ENCODE results near the gene RNF186. TPM values are rescaled to one million over a fixed set of nuclear protein-coding genes. Genes with fewer than 3 reads are reported as not detected.
"Not testable (repeated sequence)": the region's sequence is repeated elsewhere in the genome, so short reads cannot be mapped to it uniquely, and the experiment has no call there.

The RNF186 gene
- total RNA-seq, 1 donor from 2014 or later = 1.3 TPM

DNA sequence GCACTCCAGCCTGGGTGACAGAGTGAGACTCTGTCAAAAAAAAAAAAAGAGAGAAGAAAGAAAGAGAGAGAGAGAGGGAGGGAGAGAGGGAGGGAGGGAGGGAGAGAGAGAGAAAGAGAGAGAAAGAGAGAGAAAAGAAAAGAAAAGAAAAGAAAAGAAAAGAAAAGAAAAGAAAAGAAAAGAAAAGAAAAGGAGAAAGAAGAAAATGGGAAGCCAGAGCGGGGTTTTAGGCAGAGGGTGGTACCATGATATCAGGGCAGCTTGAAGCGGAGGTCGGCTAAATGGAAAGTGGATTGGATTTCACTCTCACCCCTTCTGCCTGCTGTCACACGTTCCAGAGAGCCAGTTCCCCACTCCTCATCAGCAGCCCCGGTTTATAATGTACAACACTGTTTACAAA, 17.3 kb downstream of the RNF186 start:
- Mint-ChIP-seq H3K4me3 (peak overlapping the region; percentile 69), H3K36me3 (no peaks in the 10 kb centered on the region), H3K4me1 (ENCODE audit: unreplicated experiment) (peaks cover 26% of the 10 kb centered on the region), H3K27me3 (peaks cover 12% of the 10 kb centered on the region), H3K27ac (peak overlapping the region; percentile 41), H3K9me3 (no peaks in the 10 kb centered on the region)
- TF ChIP-seq, protein P1, sequence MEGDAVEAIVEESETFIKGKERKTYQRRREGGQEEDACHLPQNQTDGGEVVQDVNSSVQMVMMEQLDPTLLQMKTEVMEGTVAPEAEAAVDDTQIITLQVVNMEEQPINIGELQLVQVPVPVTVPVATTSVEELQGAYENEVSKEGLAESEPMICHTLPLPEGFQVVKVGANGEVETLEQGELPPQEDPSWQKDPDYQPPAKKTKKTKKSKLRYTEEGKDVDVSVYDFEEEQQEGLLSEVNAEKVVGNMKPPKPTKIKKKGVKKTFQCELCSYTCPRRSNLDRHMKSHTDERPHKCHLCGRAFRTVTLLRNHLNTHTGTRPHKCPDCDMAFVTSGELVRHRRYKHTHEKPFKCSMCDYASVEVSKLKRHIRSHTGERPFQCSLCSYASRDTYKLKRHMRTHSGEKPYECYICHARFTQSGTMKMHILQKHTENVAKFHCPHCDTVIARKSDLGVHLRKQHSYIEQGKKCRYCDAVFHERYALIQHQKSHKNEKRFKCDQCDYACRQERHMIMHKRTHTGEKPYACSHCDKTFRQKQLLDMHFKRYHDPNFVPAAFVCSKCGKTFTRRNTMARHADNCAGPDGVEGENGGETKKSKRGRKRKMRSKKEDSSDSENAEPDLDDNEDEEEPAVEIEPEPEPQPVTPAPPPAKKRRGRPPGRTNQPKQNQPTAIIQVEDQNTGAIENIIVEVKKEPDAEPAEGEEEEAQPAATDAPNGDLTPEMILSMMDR (conservative IDR thresholded peaks at IDR 0.05) = no peak
- no peak for DNase-seq (ENCODE audit: extremely low spot score, unreplicated experiment)

DNA sequence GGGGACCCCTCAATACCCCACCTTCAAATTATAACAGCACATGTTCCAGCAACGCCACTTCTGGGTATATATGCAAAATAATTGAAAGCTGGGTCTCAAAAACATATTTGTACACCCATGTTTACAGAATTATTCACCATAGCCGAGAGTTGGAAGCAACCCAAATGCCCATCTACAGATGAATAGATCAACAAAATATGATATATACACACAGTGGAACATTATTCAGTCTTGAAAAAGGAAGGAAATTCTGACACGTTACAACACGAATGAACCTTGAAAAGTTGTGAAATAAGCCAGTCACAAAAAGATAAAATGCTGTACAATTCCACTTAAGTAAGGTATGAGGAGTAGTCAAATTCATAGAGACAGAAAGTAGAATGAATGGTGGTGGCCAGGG, 20.5 kb downstream of the RNF186 start:
- H3K27me3 Mint-ChIP-seq = peaks cover 4% of the 10 kb centered on the region
- no peak for DNase-seq (ENCODE audit: extremely low spot score, unreplicated experiment)
- peaks cover 6% of the 10 kb centered on the region for H3K9me3 Mint-ChIP-seq
- peaks cover 9% of the 10 kb centered on the region for H3K4me1 Mint-ChIP-seq (ENCODE audit: unreplicated experiment)
- TF ChIP-seq, protein P1 (conservative IDR thresholded peaks at IDR 0.05) = no peak
- H3K36me3 Mint-ChIP-seq = peaks cover 6% of the 10 kb centered on the region
- H3K4me3 Mint-ChIP-seq = no peak overlapping the region
- H3K27ac Mint-ChIP-seq = no peak overlapping the region

DNA sequence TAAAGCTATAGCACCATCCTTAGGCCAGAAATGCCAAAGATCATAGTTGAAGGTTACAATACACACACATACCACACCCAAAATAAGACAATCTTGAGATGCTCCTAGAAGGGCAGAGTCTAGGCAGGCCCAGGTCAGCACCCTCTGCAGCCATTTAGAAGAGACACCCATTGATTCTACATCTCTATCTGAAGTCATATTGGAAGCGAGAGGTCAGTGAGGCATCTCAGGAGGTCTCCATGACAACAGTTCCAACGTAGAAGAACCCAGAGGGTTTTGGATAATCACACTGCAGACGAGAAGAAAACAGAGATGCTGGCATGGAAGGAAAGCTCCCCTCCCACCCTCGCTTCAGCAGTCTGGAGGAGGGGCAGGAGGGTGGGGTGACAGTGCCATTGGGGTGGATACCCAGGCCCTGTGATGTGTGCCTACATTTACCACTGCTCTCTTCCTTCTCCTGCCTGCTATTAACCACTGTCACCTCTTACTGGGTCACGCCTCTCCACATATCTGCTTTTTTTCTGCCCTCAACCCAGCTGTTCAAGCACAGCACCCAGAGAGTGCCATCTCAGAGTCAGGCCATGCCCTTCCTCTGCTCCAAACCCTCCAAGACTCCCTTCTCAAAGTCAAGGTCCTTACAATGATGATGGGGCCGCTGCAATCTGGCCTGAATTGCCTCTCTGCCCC, 21.6 kb downstream of the RNF186 start:
- Mint-ChIP-seq H3K9me3 (peaks cover 6% of the 10 kb centered on the region), H3K36me3 (peaks cover 6% of the 10 kb centered on the region), H3K4me1 (ENCODE audit: unreplicated experiment) (peaks cover 6% of the 10 kb centered on the region), H3K4me3 (no peak overlapping the region), H3K27me3 (no peaks in the 10 kb centered on the region), H3K27ac (no peak overlapping the region)
- TF ChIP-seq, protein P1 (conservative IDR thresholded peaks at IDR 0.05) = no peak
- DNase-seq (ENCODE audit: extremely low spot score, unreplicated experiment) = no peak

GRCh38 chr1:19792237-19793002, 22.7 kb downstream of the RNF186 start:
- no peak overlapping the region for H3K4me3 Mint-ChIP-seq
- H3K27me3 Mint-ChIP-seq = no peaks in the 10 kb centered on the region
- H3K4me1 Mint-ChIP-seq (ENCODE audit: unreplicated experiment) = no peaks in the 10 kb centered on the region
- H3K36me3 Mint-ChIP-seq = peaks cover 6% of the 10 kb centered on the region
- no peak for DNase-seq (ENCODE audit: extremely low spot score, unreplicated experiment)
- peaks cover 6% of the 10 kb centered on the region for H3K9me3 Mint-ChIP-seq
- no peak overlapping the region for H3K27ac Mint-ChIP-seq
- TF ChIP-seq, protein P1 (conservative IDR thresholded peaks at IDR 0.05) = no peak

- H3K27ac Mint-ChIP-seq; H3K36me3 Mint-ChIP-seq; DNase-seq (ENCODE audit: extremely low spot score, unreplicated experiment); H3K9me3 Mint-ChIP-seq; H3K27me3 Mint-ChIP-seq; H3K4me1 Mint-ChIP-seq (ENCODE audit: unreplicated experiment); H3K4me3 Mint-ChIP-seq: not testable (repeated sequence)
Measured at GRCh38 chr1:19790061-19790975, 24.8 kb downstream of the RNF186 start.
